Measurements from ENCODE around the gene DOK4.

DOK4 gene

GRCh38 chr16:57519796-57520360 is 33.6 kb upstream of the DOK4 start:
- peak; percentile 89 for DNase-seq (ENCODE audit: low read depth, low spot score)

- DNase-seq (ENCODE audit: low read depth, low spot score), result no peak
Observed at GRCh38 chr16:57518922-57519321, 32.6 kb upstream of the DOK4 start.

GRCh38 chr16:57518520-57518919 is 32.2 kb upstream of the DOK4 start:
- DNase-seq (ENCODE audit: low read depth, low spot score), result no peak

GRCh38 chr16:57517397-57518367 is 31.4 kb upstream of the DOK4 start:
- DNase-seq (ENCODE audit: low read depth, low spot score), result no peak

- DNase-seq (ENCODE audit: low read depth, low spot score), result no peak
Observed at GRCh38 chr16:57516773-57517172, 30.5 kb upstream of the DOK4 start.

- no peak for DNase-seq (ENCODE audit: low read depth, low spot score)
Observed at GRCh38 chr16:57516176-57516725, 30.0 kb upstream of the DOK4 start.

- peak; percentile 82 for DNase-seq (ENCODE audit: low read depth, low spot score)
Observed at GRCh38 chr16:57514791-57515600, 28.7 kb upstream of the DOK4 start.

- DNase-seq (ENCODE audit: low read depth, low spot score), result no peak
Observed at GRCh38 chr16:57514371-57514770, 28.1 kb upstream of the DOK4 start.

GRCh38 chr16:57513371-57514102 is 27.2 kb upstream of the DOK4 start:
- peak; percentile 87 for DNase-seq (ENCODE audit: low read depth, low spot score)

- DNase-seq (ENCODE audit: low read depth, low spot score), result no peak
Observed at GRCh38 chr16:57512296-57513001, 26.2 kb upstream of the DOK4 start.

GRCh38 chr16:57510016-57510871 is 24.0 kb upstream of the DOK4 start:
- peak; percentile 97 for DNase-seq (ENCODE audit: low read depth, low spot score)

- DNase-seq (ENCODE audit: low read depth, low spot score), result no peak
Observed at GRCh38 chr16:57509231-57509923, 23.1 kb upstream of the DOK4 start.

GRCh38 chr16:57508035-57508425 is 21.7 kb upstream of the DOK4 start:
- peak; percentile 64 for DNase-seq (ENCODE audit: low read depth, low spot score)

- no peak for DNase-seq (ENCODE audit: low read depth, low spot score)
Observed at GRCh38 chr16:57507136-57508034, 21.1 kb upstream of the DOK4 start.

GRCh38 chr16:57505169-57505568 is 18.9 kb upstream of the DOK4 start:
- no peak for DNase-seq (ENCODE audit: low read depth, low spot score)

- no peak for DNase-seq (ENCODE audit: low read depth, low spot score)
Observed at GRCh38 chr16:57504491-57504890, 18.2 kb upstream of the DOK4 start.

- no peak for DNase-seq (ENCODE audit: low read depth, low spot score)
Observed at GRCh38 chr16:57504001-57504400, 17.7 kb upstream of the DOK4 start.

- peak; percentile 67 for DNase-seq (ENCODE audit: low read depth, low spot score)
Observed at GRCh38 chr16:57503366-57503765, 17.1 kb upstream of the DOK4 start.
